H1 (cell line): ENCODE data around the gene ARMC12. TPM values are rescaled to one million over a fixed set of nuclear protein-coding genes. Genes with fewer than 3 reads are reported as not detected.

Experiments used
- CTCF ChIA-PET: fragments of 300-600 bp; sonication (Branson Sonifier 250); formaldehyde crosslinking; loops from one replicate; lab custom pipeline; 2021; ENCODE audit not compliant: partially characterized antibody; lab: Charles Lee
- POLR2A ChIA-PET: fragments of 300-600 bp; sonication (Branson Sonifier 250); formaldehyde crosslinking; loops from one replicate; lab custom pipeline; 2021; ENCODE audit warnings: inconsistent platforms; ENCODE audit not compliant: partially characterized antibody; lab: Charles Lee
- DNase-seq, 2 experiments: peaks; one replicate each; pipeline versions ENCODE4 v3.0.0 to v3.0.0-alpha.2; 2010 to 2022; ENCODE audit warnings: low spot score in 2 of 2, low read depth in 1 of 2, mixed read lengths in 1 of 2
- FAIRE-seq: peaks from 2 replicates; lab custom pipeline; 2011; peaks lifted over from hg19 to GRCh38; lab: Jason Lieb, UNC
- H2AFZ ChIP-seq: 2 replicates; pipeline ENCODE4 v1.8.1; 2012; ENCODE audit warnings: low read length, inconsistent platforms
- H2AK5ac ChIP-seq: 2 replicates; pipeline ENCODE4 v1.6.1; 2013; ENCODE audit warnings: low read depth, low read length
- H2BK120ac ChIP-seq: replicated peaks from 2 replicates; pipeline ENCODE3; 2013; ENCODE audit warnings: low read depth, low read length, inconsistent platforms
- H2BK12ac ChIP-seq: 2 replicates; pipeline ENCODE4 v1.6.1; 2013; ENCODE audit warnings: low read depth, low read length
- H2BK15ac ChIP-seq: 2 replicates; pipeline ENCODE4 v1.6.1; 2013; ENCODE audit warnings: low read length
- H2BK20ac ChIP-seq: 2 replicates; pipeline ENCODE4 v1.6.1; 2013; ENCODE audit warnings: low read length
- H2BK5ac ChIP-seq: 2 replicates; pipeline ENCODE4 v1.6.1; 2013; ENCODE audit warnings: low read depth, low read length
- H3K14ac ChIP-seq: 2 replicates; pipeline ENCODE4 v1.6.1; 2013; ENCODE audit warnings: inconsistent platforms; ENCODE audit not compliant: insufficient read length
- H3K18ac ChIP-seq: 2 replicates; pipeline ENCODE4 v1.6.1; 2013; ENCODE audit warnings: low read length; ENCODE audit errors: extremely low read depth
- H3K23ac ChIP-seq: 2 replicates; pipeline ENCODE4 v1.6.1; 2013; ENCODE audit warnings: inconsistent platforms; ENCODE audit not compliant: insufficient read length
- H3K23me2 ChIP-seq: 2 replicates; pipeline ENCODE4 v1.6.1; 2013; ENCODE audit warnings: low read depth, low read length
- H3K27ac ChIP-seq: 2 replicates; pipeline ENCODE4 v1.6.1; 2011; ENCODE audit warnings: low read depth, low read length, inconsistent platforms
- H3K27me3 ChIP-seq, 4 experiments: replicated peaks in 1 of 4; 1 replicate in 1 of 4; 2 replicates in 3 of 4; pipeline versions ENCODE4 v1.6.1 to v1.8.1; 2011 to 2013; ENCODE audit warnings: low read length in 3 of 4, mild to moderate bottlenecking in 3 of 4, inconsistent platforms in 2 of 4, mixed read lengths in 2 of 4, moderate library complexity in 1 of 4; ENCODE audit not compliant: control insufficient read depth in 3 of 4, insufficient read depth in 3 of 4; ENCODE audit errors: extremely low read depth in 1 of 4
- H3K36me3 ChIP-seq, 4 experiments: 2 replicates each; pipeline versions ENCODE4 v1.6.1 to v1.8.1; 2011 to 2013; ENCODE audit warnings: mild to moderate bottlenecking in 4 of 4, low read length in 3 of 4, moderate library complexity in 2 of 4, control low read depth in 1 of 4, inconsistent platforms in 1 of 4; ENCODE audit not compliant: insufficient read depth in 4 of 4, control insufficient read depth in 2 of 4
- H3K4ac ChIP-seq: replicated peaks from 2 replicates; pipeline ENCODE3; 2013; ENCODE audit warnings: low read length, low read depth, mixed read lengths, inconsistent platforms; ENCODE audit not compliant: insufficient read length
- H3K4me1 ChIP-seq, 4 experiments: replicated peaks in 1 of 4; 1 replicate in 1 of 4; 2 replicates in 3 of 4; pipeline versions ENCODE4 v1.6.1 to v1.8.1; 2011 to 2013; ENCODE audit warnings: low read length in 3 of 4, inconsistent platforms in 2 of 4, mixed read lengths in 1 of 4; ENCODE audit not compliant: insufficient read depth in 4 of 4, control insufficient read depth in 3 of 4
- H3K4me2 ChIP-seq, 2 experiments: 2 replicates each; pipeline versions ENCODE4 v1.6.1 to v1.8.1; 2011 to 2013; ENCODE audit warnings: low read depth in 2 of 2, low read length in 2 of 2, control low read depth in 1 of 2, inconsistent platforms in 1 of 2, mild to moderate bottlenecking in 1 of 2; ENCODE audit not compliant: insufficient read depth in 1 of 2
- H3K4me3 ChIP-seq, 4 experiments: fragments of 200-600, 300-600 bp in 1 of 4; sonication (generic), shearing (Covaris generic), sonication (Bioruptor Twin) in 1 of 4; 2 replicates each; pipeline versions ENCODE4 v1.5.1 to v1.8.1; 2011 to 2016; ENCODE audit warnings: low read length in 4 of 4, low read depth in 3 of 4, control low read depth in 2 of 4, inconsistent platforms in 2 of 4, mild to moderate bottlenecking in 2 of 4, mixed read lengths in 1 of 4, moderate library complexity in 1 of 4; ENCODE audit not compliant: insufficient read depth in 2 of 4; ENCODE audit errors: extremely low read depth in 1 of 4
- H3K56ac ChIP-seq: replicated peaks from 2 replicates; pipeline ENCODE3; 2013; ENCODE audit warnings: low read depth, mild to moderate bottlenecking, mixed read lengths, low read length, inconsistent platforms; ENCODE audit not compliant: insufficient read length
- H3K79me1 ChIP-seq: 2 replicates; pipeline ENCODE4 v1.6.1; 2013; ENCODE audit warnings: low read depth, low read length, control low read depth
- H3K79me2 ChIP-seq, 2 experiments: 2 replicates each; pipeline versions ENCODE4 v1.6.1 to v1.8.1; 2012 to 2013; ENCODE audit warnings: low read length in 2 of 2, mild to moderate bottlenecking in 2 of 2, inconsistent platforms in 1 of 2; ENCODE audit not compliant: insufficient read depth in 2 of 2, control insufficient read depth in 1 of 2
- H3K9ac ChIP-seq, 4 experiments: replicated peaks in 1 of 4; 1 replicate in 1 of 4; 2 replicates in 3 of 4; pipeline versions ENCODE4 v1.6.1 to v1.8.1; 2011 to 2013; ENCODE audit warnings: low read depth in 3 of 4, low read length in 3 of 4, control low read depth in 2 of 4, mild to moderate bottlenecking in 2 of 4, moderate library complexity in 2 of 4, inconsistent platforms in 1 of 4; ENCODE audit errors: extremely low read depth in 1 of 4
- H3K9me3 ChIP-seq, 2 experiments: 2 replicates each; pipeline versions ENCODE4 v1.6.1 to v1.8.1; 2012 to 2013; ENCODE audit warnings: mild to moderate bottlenecking in 2 of 2, moderate library complexity in 2 of 2, control low read depth in 1 of 2, inconsistent platforms in 1 of 2, low read depth in 1 of 2, low read length in 1 of 2, mixed read lengths in 1 of 2; ENCODE audit not compliant: insufficient read depth in 2 of 2
- H4K20me1 ChIP-seq, 2 experiments: replicated peaks in 1 of 2; 2 replicates each; pipeline versions ENCODE3 to v1.8.1; 2011 to 2013; ENCODE audit warnings: inconsistent platforms in 2 of 2, low read length in 2 of 2, mild to moderate bottlenecking in 1 of 2; ENCODE audit not compliant: insufficient read depth in 2 of 2, control insufficient read depth in 1 of 2
- H4K5ac ChIP-seq: 2 replicates; pipeline ENCODE4 v1.6.1; 2013; ENCODE audit warnings: low read length, low read depth, mixed read lengths, inconsistent platforms; ENCODE audit not compliant: insufficient read length
- H4K8ac ChIP-seq: 2 replicates; pipeline ENCODE4 v1.8.0; 2013; ENCODE audit warnings: mild to moderate bottlenecking, moderate library complexity, low read length, inconsistent platforms; ENCODE audit not compliant: insufficient read depth; ENCODE audit errors: extremely low read depth
- H4K91ac ChIP-seq: replicated peaks from 2 replicates; pipeline ENCODE3; 2013; ENCODE audit warnings: low read length, mixed read lengths, inconsistent platforms; ENCODE audit not compliant: insufficient read length
- BACH1 ChIP-seq: IDR thresholded peaks from 2 replicates; pipeline ENCODE4 v1.6.1; 2012; ENCODE audit warnings: low read length, improper control_type of control experiment
- CBX5 ChIP-seq: fragments of 300-800, 300-1000 bp; sonication (generic); IDR thresholded peaks from 2 replicates; pipeline ENCODE4 v1.7.1; 2016; ENCODE audit warnings: antibody characterized with exemption, low read length, low read depth
- RBBP5 ChIP-seq: IDR thresholded peaks from 2 replicates; pipeline ENCODE4 v1.7.1; 2012; ENCODE audit warnings: low read depth, mild to moderate bottlenecking, inconsistent platforms, low read length, moderate library complexity, borderline replicate concordance
- SP4 ChIP-seq: IDR thresholded peaks from 2 replicates; pipeline ENCODE4 v1.6.1; 2012; ENCODE audit warnings: low read length, inconsistent platforms
- TBP ChIP-seq: IDR thresholded peaks from 2 replicates; pipeline ENCODE4 v1.6.1; 2011; ENCODE audit warnings: low read depth, low read length, improper control_type of control experiment
- WGBS, 2 experiments: shearing (Covaris generic) in 1 of 2; methylation state at CpG; one replicate each; pipeline versions ENCODE4 v1.1.6 to v1.1.7; 2013 to 2015; ENCODE audit warnings: low lambda C conversion rate in 2 of 2, mixed read lengths in 2 of 2, inconsistent platforms in 1 of 2, low coverage in 1 of 2, missing lambda C conversion rate in 1 of 2; ENCODE audit not compliant: insufficient replicate concordance in 2 of 2, insufficient coverage in 1 of 2, insufficient read length in 1 of 2; ENCODE audit errors: extremely low coverage in 1 of 2, missing lambda C conversion rate in 1 of 2; 5-methylcytosine and 5-hydroxymethylcytosine counted together
- polyA plus RNA-seq, 7 experiments: library from polyadenylated mRNA; depleted of rRNA in 3 of 7; stranded (reverse) in 5 of 7; unstranded in 2 of 7; fragments of >200 nt in 5 of 7; fragments of 200-250 nt in 2 of 7; gene quantifications; 1 replicate in 5 of 7; 2 replicates in 1 of 7; 4 replicates in 1 of 7; pipeline versions ENCODE4 v1.2.1 to v1.2.3, GENCODE V29; 2011 to 2013; ENCODE audit warnings: missing spikeins in 2 of 7, mixed read lengths in 2 of 7
- total RNA-seq: library from RNA; stranded (reverse); fragmentation: NEBNext Ultra II Directional; extraction: Animal tissue kit (Norgen Biotek cat#: 25700); gene quantifications from 2 replicates; pipeline ENCODE4 v1.2.1, GENCODE V29; 2021

ARMC12 gene
- total and polyA plus RNA-seq, 2 of the 8 experiments (the other 6 are each of a cell fraction or from before 2014, with no cell fraction given) = 0.86 to 3.7 TPM

DNA sequence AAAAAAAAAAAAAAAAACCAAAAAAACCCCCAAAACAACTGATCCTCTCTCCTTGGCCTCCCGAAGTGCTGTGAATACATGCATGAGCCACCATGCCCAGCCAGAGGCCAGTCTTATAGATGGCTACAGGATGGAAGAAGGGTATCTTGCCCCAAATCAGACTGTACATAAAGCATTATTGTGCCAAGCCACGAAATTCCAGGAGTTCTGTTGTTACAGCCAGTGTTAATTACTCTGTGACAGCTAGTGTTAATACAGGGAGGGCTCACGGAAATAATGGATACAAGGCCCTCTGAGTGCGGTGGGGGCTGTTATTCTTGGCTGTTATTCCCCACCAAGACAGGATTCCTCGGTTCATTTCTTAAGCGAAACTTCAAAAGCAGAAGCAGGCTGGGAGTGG lies 38.2 kb downstream of the ARMC12 start:
- Histone ChIP-seq H2BK120ac (no peak overlapping the region), H3K4ac (no peak overlapping the region), H2AK5ac (no peak overlapping the region), H3K4me1 (peaks cover 0 to 14% (median under 1%) of the 10 kb centered on the region in 4 experiments; a peak in 2 of 7 replicates), H4K8ac (no peak overlapping the region), H3K56ac (no peak overlapping the region), H2AFZ (no peak overlapping the region), H4K5ac (no peak overlapping the region), H3K4me2 (no peak overlapping the region), H3K79me2 (no peaks in the 10 kb centered on the region), H2BK5ac (no peak overlapping the region), H3K9ac (no peak overlapping the region), H3K23me2 (peaks cover 5% of the 10 kb centered on the region), H3K9me3 (no peaks in the 10 kb centered on the region), H2BK15ac (no peak overlapping the region), H3K79me1 (no peaks in the 10 kb centered on the region), H3K27ac (no peak overlapping the region), H4K20me1 (no peaks in the 10 kb centered on the region), H4K91ac (no peak overlapping the region), H3K14ac (no peak overlapping the region), H3K4me3 (no peak overlapping the region), H2BK12ac (no peak overlapping the region), H2BK20ac (no peak overlapping the region), H3K23ac (no peak overlapping the region), H3K18ac (no peak overlapping the region), H3K36me3 (no peaks in the 10 kb centered on the region), H3K27me3 (peaks cover 0 to 8% (median 3%) of the 10 kb centered on the region in 4 experiments; a peak in 4 of 7 replicates)
- TF ChIP-seq CBX5 = no peak
- no peak for TF ChIP-seq TBP
- TF ChIP-seq SP4 = no peak
- TF ChIP-seq RBBP5 = no peak
- TF ChIP-seq BACH1 = no peak
- WGBS, 2 experiments = 86% methylated on average over 6 of the region's 6 CpGs; no CpG with 5 or more reads in 1 of the 2 experiments
- DNase-seq = no peak
- no peak for FAIRE-seq
- POLR2A ChIA-PET = no interaction called here
- CTCF ChIA-PET = interaction anchor here (1.1 kb wide), 1 partner anchor 320 kb away, joined by 3 read pairs; no protein-coding TSS in a partner anchor
